ENCODE data around the gene WDR77. TPM values are rescaled to one million over a fixed set of nuclear protein-coding genes. Genes with fewer than 3 reads are reported as not detected.
A peak's percentile ranks its signal among the peaks of the same experiment; 100 is the strongest.

Gene WDR77
- total RNA-seq (2021) (56.1 and 67.9 TPM in 2 replicates), Bru-seq, nascent RNA (percentile 91 among the genes with signal in this experiment), BruChase-seq, experiment 1, labeled RNA remaining after a 2-hour chase (percentile 90 among the genes with signal in this experiment), BruChase-seq, experiment 2, labeled RNA remaining after a 6-hour chase (percentile 86 among the genes with signal in this experiment)
- long read RNA-seq, transcript WDR77-201 (10 exons, 2,576 nt), result major isoform, 165 of 187 reads
- long read RNA-seq, partial matches to known transcripts, result 9 of 187 reads
- long read RNA-seq, other reads (novel, unspliced or antisense), result 13 of 187 reads

- peak within 1 kb of the TSS; percentile 85 for H3K4me3 ChIP-seq (ENCODE audit: low read depth, low read length, poor library complexity, severe bottlenecking)
Measured at GRCh38 chr1:111448918-111449702, at the start of gene WDR77, which contains the start of gene ATP5PB. WDR77 (minus strand) TSS chr1:111449256; CDS start chr1:111449169, 87 bp downstream. ATP5PB (plus strand) TSS chr1:111449464; CDS start chr1:111449542, 78 bp downstream.

DNA sequence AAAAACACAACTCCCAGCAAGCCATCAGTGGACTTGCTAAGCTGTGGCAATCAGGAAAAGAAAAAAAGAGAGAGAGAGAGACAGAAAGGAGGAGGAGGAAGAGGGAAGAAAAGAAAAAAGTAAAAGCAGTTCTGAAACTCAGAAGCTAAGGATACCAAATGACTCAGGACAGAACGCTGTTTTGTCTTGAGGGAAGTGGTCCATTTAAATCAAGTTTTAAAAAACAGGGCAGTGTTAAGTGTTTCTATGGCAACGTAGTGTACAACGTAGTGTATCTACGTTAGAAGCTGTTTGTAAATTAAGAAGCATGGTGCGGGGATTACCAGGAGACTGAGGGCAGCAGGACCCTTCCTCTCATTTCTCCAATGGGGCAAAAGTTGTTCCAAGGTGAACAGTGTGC is 48.5 kb upstream of the WDR77 start:
- Histone ChIP-seq H3K36me3 (ENCODE audit: insufficient read depth, low read length, poor library complexity, severe bottlenecking) (no peaks in the 10 kb centered on the region), H3K27ac (ENCODE audit: low read depth, low read length, poor library complexity, severe bottlenecking) (no peak overlapping the region), H3K4me1 (ENCODE audit: insufficient read depth, low read length, poor library complexity, severe bottlenecking) (no peaks in the 10 kb centered on the region), H3K4me3 (ENCODE audit: low read depth, low read length, poor library complexity, severe bottlenecking) (no peak overlapping the region), H3K27me3 (replicated peaks; ENCODE audit: insufficient read depth, low read depth, low read length, poor library complexity) (peaks cover 29% of the 10 kb centered on the region), H3K9me3 (ENCODE audit: low read depth, low read length, poor library complexity, severe bottlenecking) (no peaks in the 10 kb centered on the region)
- no peak for DNase-seq (ENCODE audit: low spot score)
- ChIA-PET CTCF (no interaction called here), POLR2A (ENCODE audit: low non-redundant PET) (no interaction called here)
- no TSS peak for BruUV-seq (replicated peaks)
- intact Hi-C loops (cut with micrococcal nuclease; ENCODE audit: unreplicated experiment), result no loop called here
- TF ChIP-seq, protein P1, sequence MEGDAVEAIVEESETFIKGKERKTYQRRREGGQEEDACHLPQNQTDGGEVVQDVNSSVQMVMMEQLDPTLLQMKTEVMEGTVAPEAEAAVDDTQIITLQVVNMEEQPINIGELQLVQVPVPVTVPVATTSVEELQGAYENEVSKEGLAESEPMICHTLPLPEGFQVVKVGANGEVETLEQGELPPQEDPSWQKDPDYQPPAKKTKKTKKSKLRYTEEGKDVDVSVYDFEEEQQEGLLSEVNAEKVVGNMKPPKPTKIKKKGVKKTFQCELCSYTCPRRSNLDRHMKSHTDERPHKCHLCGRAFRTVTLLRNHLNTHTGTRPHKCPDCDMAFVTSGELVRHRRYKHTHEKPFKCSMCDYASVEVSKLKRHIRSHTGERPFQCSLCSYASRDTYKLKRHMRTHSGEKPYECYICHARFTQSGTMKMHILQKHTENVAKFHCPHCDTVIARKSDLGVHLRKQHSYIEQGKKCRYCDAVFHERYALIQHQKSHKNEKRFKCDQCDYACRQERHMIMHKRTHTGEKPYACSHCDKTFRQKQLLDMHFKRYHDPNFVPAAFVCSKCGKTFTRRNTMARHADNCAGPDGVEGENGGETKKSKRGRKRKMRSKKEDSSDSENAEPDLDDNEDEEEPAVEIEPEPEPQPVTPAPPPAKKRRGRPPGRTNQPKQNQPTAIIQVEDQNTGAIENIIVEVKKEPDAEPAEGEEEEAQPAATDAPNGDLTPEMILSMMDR (conservative IDR thresholded peaks at IDR 0.05; ENCODE audit: low read depth, low read length), result no peak
- no peak for TF ChIP-seq EZH2 (IDR thresholded peaks at IDR 0.05; ENCODE audit: borderline replicate concordance, low read depth, low read length, poor library complexity, severe bottlenecking)

More at GRCh38 chr1:111448918-111449702, at the start of gene WDR77, which contains the start of gene ATP5PB:
- intact Hi-C loops (cut with micrococcal nuclease; ENCODE audit: unreplicated experiment), result loop anchor here (5.0 kb wide), 1 partner anchor 308 kb away; the partner anchor contains the start of gene DDX20
- Histone ChIP-seq H3K4me1 (ENCODE audit: insufficient read depth, low read length, poor library complexity, severe bottlenecking) (peaks cover 19% of the 10 kb centered on the region), H3K36me3 (ENCODE audit: insufficient read depth, low read length, poor library complexity, severe bottlenecking) (peaks cover 45% of the 10 kb centered on the region), H3K9me3 (ENCODE audit: low read depth, low read length, poor library complexity, severe bottlenecking) (no peaks in the 10 kb centered on the region), H3K27me3 (replicated peaks; ENCODE audit: insufficient read depth, low read depth, low read length, poor library complexity) (no peaks in the 10 kb centered on the region), H3K27ac (ENCODE audit: low read depth, low read length, poor library complexity, severe bottlenecking) (peak within 1 kb of the TSS; percentile 91)
- CTCF ChIA-PET, result interaction anchor here (0.6 kb wide), 1 partner anchor 297 kb away, joined by 3 read pairs; no protein-coding TSS in a partner anchor
- no TSS peak for BruUV-seq (replicated peaks)
- no peak for TF ChIP-seq EZH2 (IDR thresholded peaks at IDR 0.05; ENCODE audit: borderline replicate concordance, low read depth, low read length, poor library complexity, severe bottlenecking)
- TF ChIP-seq, protein P1 (conservative IDR thresholded peaks at IDR 0.05; ENCODE audit: low read depth, low read length), result no peak
- POLR2A ChIA-PET (ENCODE audit: low non-redundant PET), result no interaction called here
- DNase-seq (ENCODE audit: low spot score), result peak; percentile 99

DNA sequence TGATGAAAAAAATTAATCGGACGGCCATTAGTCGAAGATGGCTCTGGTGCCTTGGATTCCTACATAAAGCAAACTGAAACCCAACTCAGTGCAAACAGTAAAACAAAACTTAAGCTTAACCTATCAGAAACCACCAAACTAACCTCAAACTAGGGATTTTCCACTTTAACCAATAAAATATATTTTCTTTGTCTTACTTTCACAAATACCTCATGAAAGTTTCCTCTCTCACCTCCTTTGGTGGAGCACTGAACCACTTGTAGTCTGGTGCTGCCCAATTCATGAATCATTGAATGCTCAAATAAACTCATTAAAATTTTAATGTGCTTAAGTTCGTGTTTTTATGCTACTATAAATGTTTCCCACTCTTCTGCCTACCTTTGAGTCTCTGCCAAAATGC is 47.3 kb upstream of the WDR77 start:
- TF ChIP-seq EZH2 (IDR thresholded peaks at IDR 0.05; ENCODE audit: borderline replicate concordance, low read depth, low read length, poor library complexity, severe bottlenecking), result no peak
- TF ChIP-seq, protein P1 (conservative IDR thresholded peaks at IDR 0.05; ENCODE audit: low read depth, low read length), result no peak
- CTCF ChIA-PET, result no interaction called here
- H3K27me3 ChIP-seq (replicated peaks; ENCODE audit: insufficient read depth, low read depth, low read length, poor library complexity), result peaks cover 26% of the 10 kb centered on the region
- no peaks in the 10 kb centered on the region for H3K4me1 ChIP-seq (ENCODE audit: insufficient read depth, low read length, poor library complexity, severe bottlenecking)
- H3K4me3 ChIP-seq (ENCODE audit: low read depth, low read length, poor library complexity, severe bottlenecking), result no peak overlapping the region
- intact Hi-C loops (cut with micrococcal nuclease; ENCODE audit: unreplicated experiment), result no loop called here
- POLR2A ChIA-PET (ENCODE audit: low non-redundant PET), result no interaction called here
- no peak for DNase-seq (ENCODE audit: low spot score)
- H3K9me3 ChIP-seq (ENCODE audit: low read depth, low read length, poor library complexity, severe bottlenecking), result no peaks in the 10 kb centered on the region
- no TSS peak for BruUV-seq (replicated peaks)
- H3K36me3 ChIP-seq (ENCODE audit: insufficient read depth, low read length, poor library complexity, severe bottlenecking), result no peaks in the 10 kb centered on the region
- H3K27ac ChIP-seq (ENCODE audit: low read depth, low read length, poor library complexity, severe bottlenecking), result no peak overlapping the region

Data from A673 (cell line).